ENCODE results near the gene GFOD2.

DNA sequence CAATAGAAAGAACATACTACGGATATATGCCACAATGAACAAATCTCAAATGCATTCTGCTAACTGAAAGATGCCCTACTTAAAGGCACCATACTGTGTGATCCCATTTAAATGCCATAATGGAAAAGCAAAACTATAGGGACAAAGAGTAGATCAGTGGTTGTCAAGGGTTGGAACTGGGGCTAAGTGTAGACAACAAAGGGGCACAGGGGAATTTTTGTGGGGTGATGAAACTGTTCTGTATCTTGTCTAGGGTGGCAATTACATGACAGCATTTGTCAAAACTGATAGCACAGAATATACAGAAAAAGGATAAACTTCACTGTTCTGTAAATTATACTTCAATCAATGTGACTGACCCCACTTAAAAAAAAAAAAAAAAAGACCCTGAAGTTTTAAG lies 17.7 kb downstream of the GFOD2 start:
- TF ChIP-seq, protein P1, sequence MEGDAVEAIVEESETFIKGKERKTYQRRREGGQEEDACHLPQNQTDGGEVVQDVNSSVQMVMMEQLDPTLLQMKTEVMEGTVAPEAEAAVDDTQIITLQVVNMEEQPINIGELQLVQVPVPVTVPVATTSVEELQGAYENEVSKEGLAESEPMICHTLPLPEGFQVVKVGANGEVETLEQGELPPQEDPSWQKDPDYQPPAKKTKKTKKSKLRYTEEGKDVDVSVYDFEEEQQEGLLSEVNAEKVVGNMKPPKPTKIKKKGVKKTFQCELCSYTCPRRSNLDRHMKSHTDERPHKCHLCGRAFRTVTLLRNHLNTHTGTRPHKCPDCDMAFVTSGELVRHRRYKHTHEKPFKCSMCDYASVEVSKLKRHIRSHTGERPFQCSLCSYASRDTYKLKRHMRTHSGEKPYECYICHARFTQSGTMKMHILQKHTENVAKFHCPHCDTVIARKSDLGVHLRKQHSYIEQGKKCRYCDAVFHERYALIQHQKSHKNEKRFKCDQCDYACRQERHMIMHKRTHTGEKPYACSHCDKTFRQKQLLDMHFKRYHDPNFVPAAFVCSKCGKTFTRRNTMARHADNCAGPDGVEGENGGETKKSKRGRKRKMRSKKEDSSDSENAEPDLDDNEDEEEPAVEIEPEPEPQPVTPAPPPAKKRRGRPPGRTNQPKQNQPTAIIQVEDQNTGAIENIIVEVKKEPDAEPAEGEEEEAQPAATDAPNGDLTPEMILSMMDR (tag by site-specific recombination; IDR thresholded peaks at IDR 0.05): no peak
- TF ChIP-seq ZFHX2 (tag by site-specific recombination; conservative IDR thresholded peaks at IDR 0.05) (no peak), PRDM1 (tag by site-specific recombination; IDR thresholded peaks at IDR 0.05) (no peak), ZNF433 (tag by site-specific recombination; IDR thresholded peaks at IDR 0.05; ENCODE audit: low read depth) (no peak), ZNF174 (tag by site-specific recombination; IDR thresholded peaks at IDR 0.05) (no peak), SETDB1 (IDR thresholded peaks at IDR 0.05; ENCODE audit: insufficient read length, low read length) (no peak), ZNF155 (tag by site-specific recombination; IDR thresholded peaks at IDR 0.05) (no peak), MYNN (tag by site-specific recombination; IDR thresholded peaks at IDR 0.05; ENCODE audit: borderline replicate concordance) (no peak), ZNF248 (tag by site-specific recombination; IDR thresholded peaks at IDR 0.05) (no peak), ZNF132 (tag by site-specific recombination; IDR thresholded peaks at IDR 0.05; ENCODE audit: borderline replicate concordance) (no peak)
- TF ChIP-seq, protein P2, sequence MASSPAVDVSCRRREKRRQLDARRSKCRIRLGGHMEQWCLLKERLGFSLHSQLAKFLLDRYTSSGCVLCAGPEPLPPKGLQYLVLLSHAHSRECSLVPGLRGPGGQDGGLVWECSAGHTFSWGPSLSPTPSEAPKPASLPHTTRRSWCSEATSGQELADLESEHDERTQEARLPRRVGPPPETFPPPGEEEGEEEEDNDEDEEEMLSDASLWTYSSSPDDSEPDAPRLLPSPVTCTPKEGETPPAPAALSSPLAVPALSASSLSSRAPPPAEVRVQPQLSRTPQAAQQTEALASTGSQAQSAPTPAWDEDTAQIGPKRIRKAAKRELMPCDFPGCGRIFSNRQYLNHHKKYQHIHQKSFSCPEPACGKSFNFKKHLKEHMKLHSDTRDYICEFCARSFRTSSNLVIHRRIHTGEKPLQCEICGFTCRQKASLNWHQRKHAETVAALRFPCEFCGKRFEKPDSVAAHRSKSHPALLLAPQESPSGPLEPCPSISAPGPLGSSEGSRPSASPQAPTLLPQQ (tag by site-specific recombination; IDR thresholded peaks at IDR 0.05): no peak
- TF ChIP-seq, protein P3, sequence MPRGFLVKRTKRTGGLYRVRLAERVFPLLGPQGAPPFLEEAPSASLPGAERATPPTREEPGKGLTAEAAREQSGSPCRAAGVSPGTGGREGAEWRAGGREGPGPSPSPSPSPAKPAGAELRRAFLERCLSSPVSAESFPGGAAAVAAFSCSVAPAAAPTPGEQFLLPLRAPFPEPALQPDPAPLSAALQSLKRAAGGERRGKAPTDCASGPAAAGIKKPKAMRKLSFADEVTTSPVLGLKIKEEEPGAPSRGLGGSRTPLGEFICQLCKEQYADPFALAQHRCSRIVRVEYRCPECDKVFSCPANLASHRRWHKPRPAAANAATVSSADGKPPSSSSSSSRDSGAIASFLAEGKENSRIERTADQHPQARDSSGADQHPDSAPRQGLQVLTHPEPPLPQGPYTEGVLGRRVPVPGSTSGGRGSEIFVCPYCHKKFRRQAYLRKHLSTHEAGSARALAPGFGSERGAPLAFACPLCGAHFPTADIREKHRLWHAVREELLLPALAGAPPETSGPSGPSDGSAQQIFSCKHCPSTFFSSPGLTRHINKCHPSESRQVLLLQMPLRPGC (tag by site-specific recombination; IDR thresholded peaks at IDR 0.05): no peak
- TF ChIP-seq, protein P4, sequence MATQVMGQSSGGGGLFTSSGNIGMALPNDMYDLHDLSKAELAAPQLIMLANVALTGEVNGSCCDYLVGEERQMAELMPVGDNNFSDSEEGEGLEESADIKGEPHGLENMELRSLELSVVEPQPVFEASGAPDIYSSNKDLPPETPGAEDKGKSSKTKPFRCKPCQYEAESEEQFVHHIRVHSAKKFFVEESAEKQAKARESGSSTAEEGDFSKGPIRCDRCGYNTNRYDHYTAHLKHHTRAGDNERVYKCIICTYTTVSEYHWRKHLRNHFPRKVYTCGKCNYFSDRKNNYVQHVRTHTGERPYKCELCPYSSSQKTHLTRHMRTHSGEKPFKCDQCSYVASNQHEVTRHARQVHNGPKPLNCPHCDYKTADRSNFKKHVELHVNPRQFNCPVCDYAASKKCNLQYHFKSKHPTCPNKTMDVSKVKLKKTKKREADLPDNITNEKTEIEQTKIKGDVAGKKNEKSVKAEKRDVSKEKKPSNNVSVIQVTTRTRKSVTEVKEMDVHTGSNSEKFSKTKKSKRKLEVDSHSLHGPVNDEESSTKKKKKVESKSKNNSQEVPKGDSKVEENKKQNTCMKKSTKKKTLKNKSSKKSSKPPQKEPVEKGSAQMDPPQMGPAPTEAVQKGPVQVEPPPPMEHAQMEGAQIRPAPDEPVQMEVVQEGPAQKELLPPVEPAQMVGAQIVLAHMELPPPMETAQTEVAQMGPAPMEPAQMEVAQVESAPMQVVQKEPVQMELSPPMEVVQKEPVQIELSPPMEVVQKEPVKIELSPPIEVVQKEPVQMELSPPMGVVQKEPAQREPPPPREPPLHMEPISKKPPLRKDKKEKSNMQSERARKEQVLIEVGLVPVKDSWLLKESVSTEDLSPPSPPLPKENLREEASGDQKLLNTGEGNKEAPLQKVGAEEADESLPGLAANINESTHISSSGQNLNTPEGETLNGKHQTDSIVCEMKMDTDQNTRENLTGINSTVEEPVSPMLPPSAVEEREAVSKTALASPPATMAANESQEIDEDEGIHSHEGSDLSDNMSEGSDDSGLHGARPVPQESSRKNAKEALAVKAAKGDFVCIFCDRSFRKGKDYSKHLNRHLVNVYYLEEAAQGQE (tag by site-specific recombination; IDR thresholded peaks at IDR 0.05): no peak

Measured in HEK293 (cell line).